HS-27A (cell line): ENCODE data around the gene ALOX5.
"Not testable (repeated sequence)": the region's sequence is repeated elsewhere in the genome, so short reads cannot be mapped to it uniquely, and the experiment has no call there.

Experiments
- DNase-seq: peaks from one replicate; pipeline ENCODE4 v3.0.0-alpha.2; 2012; ENCODE audit warnings: low read depth, missing footprints

ALOX5 gene

GRCh38 chr10:45404770-45405120, 30.7 kb downstream of the ALOX5 start:
- DNase-seq, result no peak

DNA sequence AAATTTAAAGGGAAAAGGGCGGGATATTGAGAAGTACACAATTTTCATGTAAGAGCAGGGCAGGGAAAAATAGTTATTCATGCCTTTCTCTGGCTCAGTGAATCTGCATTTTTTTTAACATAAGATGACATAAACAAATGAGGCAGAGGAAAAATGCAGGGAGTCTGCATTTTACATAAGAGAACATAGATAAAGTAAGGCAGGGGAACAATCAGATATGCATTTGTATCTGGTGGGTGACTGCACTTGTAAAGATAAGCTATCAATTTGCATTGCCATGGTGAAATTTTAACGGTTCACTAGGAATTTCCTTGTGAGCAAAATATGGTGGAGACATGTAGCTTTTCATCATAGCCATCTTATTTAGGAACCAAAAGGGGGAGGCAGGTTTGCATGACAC, 33.5 kb downstream of the ALOX5 start:
- no peak for DNase-seq

DNA sequence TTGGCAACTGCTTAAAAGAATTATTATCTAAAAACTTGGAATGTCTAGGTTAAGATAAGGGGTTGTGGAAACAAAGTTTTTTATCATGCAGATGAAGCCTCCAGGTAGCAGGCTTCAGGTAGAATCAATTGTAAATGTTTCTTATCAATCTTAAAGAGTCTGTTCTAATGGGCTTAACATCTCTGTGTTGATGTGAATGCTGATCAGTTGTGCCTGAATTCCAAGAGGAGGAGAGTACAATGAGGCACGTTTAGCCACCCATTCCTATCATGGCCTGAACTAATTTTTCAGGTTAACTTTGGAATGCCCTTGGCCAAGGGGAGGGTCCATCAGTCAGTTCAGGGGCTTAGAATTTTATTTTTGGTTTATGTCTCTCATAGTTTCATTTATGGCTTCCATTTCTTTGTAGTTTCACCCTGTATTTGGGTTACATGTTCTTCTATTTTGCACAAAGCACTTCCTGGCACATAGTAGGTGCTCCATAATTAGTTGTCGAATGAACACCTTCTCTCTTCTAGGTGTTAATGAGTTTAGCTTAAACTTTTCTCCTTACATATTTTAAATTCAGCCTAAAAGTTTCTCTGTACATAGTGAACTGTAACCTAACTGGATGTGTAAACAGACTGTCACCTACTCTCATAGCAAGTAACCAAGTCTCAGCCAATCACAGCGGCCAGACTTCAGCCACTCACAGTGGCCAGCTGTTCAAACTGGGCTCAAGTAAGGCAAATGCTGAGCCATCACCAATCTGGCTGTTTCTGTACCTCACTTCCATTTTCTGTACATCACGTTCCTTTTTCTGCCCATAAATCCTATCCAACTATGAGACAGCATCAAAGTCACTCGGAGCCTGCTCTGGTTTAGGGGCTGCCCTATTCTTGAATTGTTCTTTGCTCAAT, 34.7 kb downstream of the ALOX5 start:
- no peak for DNase-seq

DNA sequence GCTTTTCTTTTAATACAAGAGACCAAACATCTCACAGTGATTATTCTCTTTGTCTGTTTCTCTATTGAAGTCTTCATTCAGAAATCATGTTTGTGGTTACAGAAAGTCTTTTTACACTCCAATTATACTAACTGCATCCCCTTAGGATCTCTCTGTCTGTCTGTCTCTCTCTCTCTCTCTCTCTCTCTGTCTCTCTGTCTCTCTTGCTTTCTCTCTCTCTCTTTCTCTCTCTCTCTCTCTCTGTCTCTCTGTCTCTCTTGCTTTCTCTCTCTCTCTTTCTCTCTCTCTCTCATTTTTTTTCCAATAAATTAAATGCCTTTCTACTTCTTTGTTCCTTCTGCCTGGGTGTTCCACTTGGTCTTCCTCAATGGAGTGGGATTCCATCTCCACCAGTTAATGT, 35.3 kb downstream of the ALOX5 start:
- DNase-seq, result not testable (repeated sequence)

- no peak for DNase-seq
These were observed 35.8 kb downstream of the ALOX5 start for GRCh38 chr10:45409782-45410181.

DNA sequence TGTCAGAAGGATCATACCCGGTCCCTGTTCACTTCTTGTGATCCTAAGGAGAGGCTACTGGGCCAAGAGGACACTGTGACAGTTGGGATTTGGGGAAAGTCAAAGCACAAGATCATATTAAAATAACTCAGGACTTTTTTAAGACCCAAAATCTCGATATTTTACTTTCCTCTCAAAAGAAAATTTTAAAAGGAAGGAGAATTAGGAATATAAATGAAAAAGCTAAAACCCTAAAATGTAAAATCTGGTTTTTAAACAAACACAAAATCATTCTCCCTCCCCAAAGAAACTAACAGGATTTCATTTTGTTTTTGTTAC, 36.4 kb downstream of the ALOX5 start:
- no peak for DNase-seq

DNA sequence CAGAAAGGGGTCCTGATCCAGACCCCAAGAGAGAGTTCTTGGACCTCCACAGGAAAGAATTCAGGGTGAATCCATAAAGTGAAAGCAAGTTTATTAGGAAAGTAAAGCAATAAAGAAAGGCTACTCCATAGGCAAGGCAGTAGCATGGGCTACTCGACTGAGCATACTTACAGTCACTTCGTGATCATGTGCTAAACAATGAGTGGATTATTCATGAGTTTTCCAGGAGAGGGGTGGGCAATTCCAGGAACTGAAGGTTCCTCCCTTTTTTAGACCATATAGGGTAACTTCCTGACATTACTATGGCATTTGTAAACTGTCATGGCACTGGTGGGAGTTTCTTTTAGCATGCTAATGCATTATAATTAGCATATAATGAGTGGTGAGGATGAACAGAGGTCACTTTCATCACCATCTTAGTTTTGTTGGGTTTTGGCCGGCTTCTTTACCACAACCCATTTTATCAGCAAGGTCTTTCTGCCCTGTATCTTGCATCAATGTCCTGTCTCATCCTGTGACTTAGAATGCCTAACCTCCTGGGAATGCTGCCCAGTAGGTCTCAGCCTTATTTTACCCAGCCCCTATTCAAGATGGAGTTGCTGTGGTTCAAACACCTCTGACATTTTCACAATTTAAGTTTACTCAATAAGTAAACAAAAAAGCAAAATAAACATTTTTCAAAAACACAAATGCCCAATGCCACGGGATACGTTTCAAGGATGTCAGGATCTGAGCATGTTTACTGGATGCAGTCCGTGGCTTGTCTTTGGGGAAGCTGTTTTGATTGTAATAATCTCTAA, 37.0 kb downstream of the ALOX5 start:
- no peak for DNase-seq

GRCh38 chr10:45411607-45411940, 37.6 kb downstream of the ALOX5 start:
- DNase-seq, result no peak

DNA sequence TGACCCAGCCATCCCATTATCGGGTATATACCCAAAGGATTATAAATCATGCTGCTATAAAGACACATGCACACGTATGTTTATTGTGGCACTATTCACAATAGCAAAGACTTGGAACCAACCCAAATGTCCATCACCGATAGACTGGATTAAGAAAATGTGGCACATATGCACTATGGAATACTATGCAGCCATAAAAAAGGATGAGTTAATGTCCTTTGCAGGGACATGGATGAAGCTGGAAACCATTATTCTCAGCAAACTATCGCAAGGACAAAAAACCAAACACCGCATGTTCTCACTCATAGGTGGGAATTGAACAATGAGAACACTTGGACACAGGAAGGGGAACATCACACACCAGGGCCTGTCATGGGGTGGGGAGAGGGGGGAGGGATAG, 41.0 kb downstream of the ALOX5 start:
- DNase-seq, result not testable (repeated sequence)

DNA sequence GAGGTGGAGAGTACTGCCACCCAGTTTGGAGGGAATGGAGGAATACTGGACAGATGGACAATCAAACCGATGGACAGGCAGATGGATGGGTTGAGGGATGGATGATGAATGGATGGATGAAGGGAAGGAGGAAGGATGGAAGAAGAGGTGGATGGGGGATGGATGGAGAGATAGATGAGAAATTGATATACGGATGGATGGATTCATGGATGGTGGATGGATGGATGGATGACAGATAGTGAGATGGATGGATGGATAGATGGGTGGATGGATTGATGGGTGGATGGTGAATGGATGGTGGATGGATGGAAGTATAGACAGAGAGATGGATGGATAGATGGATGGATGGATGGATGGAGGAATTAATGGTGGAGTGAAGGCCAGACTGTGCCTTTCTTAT, 42.6 kb downstream of the ALOX5 start:
- DNase-seq, result no peak

- no peak for DNase-seq
These were observed 43.7 kb downstream of the ALOX5 start for GRCh38 chr10:45417746-45418145.

- DNase-seq, result no peak
These were observed 44.4 kb downstream of the ALOX5 start for GRCh38 chr10:45418417-45418848.

GRCh38 chr10:45418849-45419675, 45.0 kb downstream of the ALOX5 start:
- no peak for DNase-seq

- DNase-seq, result no peak
These were observed 45.6 kb downstream of the ALOX5 start for GRCh38 chr10:45419676-45420025.

DNA sequence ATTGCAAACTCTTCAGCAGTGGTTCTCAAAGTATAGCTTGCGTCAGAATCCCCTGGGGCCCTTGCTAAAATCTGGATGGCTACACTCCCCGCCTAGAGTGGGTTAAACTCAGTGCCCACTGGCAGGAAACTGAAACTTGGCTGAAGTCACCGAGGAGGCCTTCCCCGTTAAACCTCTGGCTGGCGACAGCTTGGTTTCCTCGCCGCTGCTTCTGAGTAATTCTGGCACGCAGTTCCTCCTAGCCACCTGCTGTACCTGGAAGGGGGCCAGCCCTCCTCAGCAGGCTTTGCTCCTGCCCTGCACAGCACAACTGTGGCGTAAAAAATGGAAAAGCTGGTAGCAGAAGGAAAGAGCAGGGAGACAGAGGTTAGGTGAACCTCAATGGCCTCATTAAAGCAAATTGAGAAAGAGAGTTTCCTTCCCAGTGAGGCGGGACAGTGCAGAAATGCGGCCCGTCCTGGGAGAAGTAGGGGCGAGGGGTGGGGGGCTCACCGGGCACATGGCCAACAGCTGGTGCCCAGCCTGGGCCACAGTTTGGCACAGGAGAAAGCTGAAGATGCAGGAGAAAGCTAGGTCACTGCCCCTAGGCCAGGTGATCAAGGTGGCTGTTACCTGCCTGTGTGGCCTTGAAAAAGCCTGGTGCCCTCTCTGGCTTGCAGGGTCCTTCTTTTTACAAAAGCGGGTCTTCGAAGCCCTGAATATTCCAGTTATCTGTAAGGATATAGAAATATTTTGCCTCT, 46.6 kb downstream of the ALOX5 start:
- DNase-seq, result no peak

GRCh38 chr10:45421221-45422097, 47.4 kb downstream of the ALOX5 start:
- DNase-seq, result no peak

- DNase-seq, result no peak
These were observed 48.3 kb downstream of the ALOX5 start for GRCh38 chr10:45422207-45422865.

DNA sequence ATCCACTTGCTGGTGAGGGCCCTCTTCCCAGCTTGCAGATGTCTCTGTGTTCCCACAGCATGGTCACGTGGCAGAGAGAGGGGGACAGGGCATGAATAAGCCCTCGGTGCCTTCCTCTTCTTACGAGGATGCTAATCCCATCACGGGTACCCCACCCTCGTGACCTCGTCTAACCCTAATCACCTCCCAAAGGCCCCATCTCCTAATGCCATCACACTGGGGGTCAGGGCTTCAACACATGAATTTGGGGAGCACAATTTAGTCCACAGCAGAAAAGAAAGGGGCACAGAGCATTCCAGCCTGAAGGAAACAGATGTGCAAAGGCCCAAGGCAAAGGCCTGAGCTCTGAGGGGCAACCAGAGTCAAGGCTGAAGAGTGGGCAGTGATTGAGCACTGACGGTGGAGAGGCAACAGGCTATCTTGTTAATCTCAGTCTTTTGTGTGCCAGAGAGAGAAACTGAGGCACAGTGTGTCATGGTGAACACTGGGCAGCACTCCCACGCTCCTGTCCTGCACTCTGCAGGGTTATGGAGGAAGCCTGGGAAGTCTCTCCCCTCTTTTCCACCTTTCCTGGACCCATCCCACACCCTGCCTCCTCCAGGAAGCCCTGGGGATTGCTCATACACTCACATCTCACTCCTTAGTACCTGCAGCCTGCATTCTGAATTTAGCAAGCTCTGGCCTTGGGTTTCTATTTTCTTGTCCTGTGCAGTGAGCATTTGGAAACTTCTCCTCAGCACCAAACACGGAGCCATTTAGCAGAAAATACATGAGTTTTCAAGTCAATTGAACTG, 49.0 kb downstream of the ALOX5 start:
- DNase-seq, result no peak

DNA sequence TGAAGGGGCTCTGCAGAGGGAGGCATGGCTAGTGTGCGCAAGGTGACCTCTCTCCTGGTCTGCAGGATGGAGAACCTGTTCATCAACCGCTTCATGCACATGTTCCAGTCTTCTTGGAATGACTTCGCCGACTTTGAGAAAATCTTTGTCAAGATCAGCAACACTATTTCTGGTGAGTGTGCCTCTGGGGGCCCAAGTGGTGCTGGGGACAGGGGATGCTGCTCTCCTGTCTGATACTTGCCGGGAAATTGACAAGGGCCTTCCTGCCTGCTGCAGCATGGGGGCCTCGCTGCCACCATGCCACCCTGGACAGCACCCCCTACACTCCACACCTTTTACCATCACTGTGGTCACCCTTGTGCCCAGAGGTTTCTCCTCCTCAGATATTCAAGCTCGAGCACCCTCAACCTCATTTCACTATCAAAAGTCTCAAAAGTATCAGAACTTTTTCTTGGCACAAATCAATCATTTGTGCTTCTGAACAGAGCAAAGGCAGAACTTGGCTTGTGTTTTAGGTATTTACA, 50.0 kb downstream of the ALOX5 start:
- no peak for DNase-seq
